H1 (cell line): ENCODE results near the gene CACNA1B. TPM values are rescaled to one million over a fixed set of nuclear protein-coding genes. Genes with fewer than 3 reads are reported as not detected.

Experiments
- ASH2L ChIP-seq: fragments of 200-600, 300-600 bp; sonication (generic); IDR thresholded peaks from one replicate; pipeline ENCODE4 v1.7.1; 2017; ENCODE audit warnings: low read length
- EGR1 ChIP-seq: IDR thresholded peaks from 2 replicates; pipeline ENCODE4 v1.6.1; 2011; ENCODE audit warnings: low read depth, low read length, borderline replicate concordance
- EZH2 ChIP-seq: fragments of 200-600 bp; sonication (generic); IDR thresholded peaks from 2 replicates; pipeline ENCODE4 v1.7.1; 2012; ENCODE audit warnings: low read depth, mild to moderate bottlenecking, moderate library complexity, low read length, inconsistent platforms; ENCODE audit not compliant: severe bottlenecking
- GABPA ChIP-seq: IDR thresholded peaks from 2 replicates; pipeline ENCODE4 v1.6.1; 2011; ENCODE audit warnings: mild to moderate bottlenecking, low read length, moderate library complexity, borderline replicate concordance; ENCODE audit not compliant: insufficient read depth
- HDAC6 ChIP-seq: IDR thresholded peaks from one replicate; pipeline ENCODE4 v1.7.1; 2012; ENCODE audit warnings: low read depth, mild to moderate bottlenecking, inconsistent platforms, low read length, moderate library complexity
- KDM5A ChIP-seq: fragments of 200-600 bp; IDR thresholded peaks from 2 replicates; pipeline ENCODE4 v1.7.1; 2012; ENCODE audit warnings: mild to moderate bottlenecking, low read length, inconsistent platforms, mixed read lengths
- TAF7 ChIP-seq: optimal IDR thresholded peaks from 2 replicates; pipeline ENCODE3; 2011; ENCODE audit warnings: low read depth, mild to moderate bottlenecking, inconsistent platforms, low read length, moderate library complexity, borderline replicate concordance
- ZNF274 ChIP-seq: IDR thresholded peaks from 2 replicates; pipeline ENCODE4 v1.7.0; 2012; ENCODE audit warnings: low read length, borderline replicate concordance; ENCODE audit errors: extremely low read depth
- polyA plus RNA-seq, 7 experiments: library from polyadenylated mRNA; depleted of rRNA in 3 of 7; stranded (reverse) in 5 of 7; unstranded in 2 of 7; fragments of >200 nt in 5 of 7; fragments of 200-250 nt in 2 of 7; gene quantifications; 1 replicate in 5 of 7; 2 replicates in 1 of 7; 4 replicates in 1 of 7; pipeline versions ENCODE4 v1.2.1 to v1.2.3, GENCODE V29; 2011 to 2013; ENCODE audit warnings: missing spikeins in 2 of 7, mixed read lengths in 2 of 7
- total RNA-seq: library from RNA; stranded (reverse); fragmentation: NEBNext Ultra II Directional; extraction: Animal tissue kit (Norgen Biotek cat#: 25700); gene quantifications from 2 replicates; pipeline ENCODE4 v1.2.1, GENCODE V29; 2021
- TF ChIP-seq, protein P1 (sequence below): IDR thresholded peaks from 2 replicates; pipeline ENCODE4 v1.6.1; 2012; ENCODE audit warnings: low read length, inconsistent platforms

The CACNA1B gene
- total and polyA plus RNA-seq, 2 of the 8 experiments (the other 6 are each of a cell fraction or from before 2014, with no cell fraction given), result 1.5 to 5.7 TPM

DNA sequence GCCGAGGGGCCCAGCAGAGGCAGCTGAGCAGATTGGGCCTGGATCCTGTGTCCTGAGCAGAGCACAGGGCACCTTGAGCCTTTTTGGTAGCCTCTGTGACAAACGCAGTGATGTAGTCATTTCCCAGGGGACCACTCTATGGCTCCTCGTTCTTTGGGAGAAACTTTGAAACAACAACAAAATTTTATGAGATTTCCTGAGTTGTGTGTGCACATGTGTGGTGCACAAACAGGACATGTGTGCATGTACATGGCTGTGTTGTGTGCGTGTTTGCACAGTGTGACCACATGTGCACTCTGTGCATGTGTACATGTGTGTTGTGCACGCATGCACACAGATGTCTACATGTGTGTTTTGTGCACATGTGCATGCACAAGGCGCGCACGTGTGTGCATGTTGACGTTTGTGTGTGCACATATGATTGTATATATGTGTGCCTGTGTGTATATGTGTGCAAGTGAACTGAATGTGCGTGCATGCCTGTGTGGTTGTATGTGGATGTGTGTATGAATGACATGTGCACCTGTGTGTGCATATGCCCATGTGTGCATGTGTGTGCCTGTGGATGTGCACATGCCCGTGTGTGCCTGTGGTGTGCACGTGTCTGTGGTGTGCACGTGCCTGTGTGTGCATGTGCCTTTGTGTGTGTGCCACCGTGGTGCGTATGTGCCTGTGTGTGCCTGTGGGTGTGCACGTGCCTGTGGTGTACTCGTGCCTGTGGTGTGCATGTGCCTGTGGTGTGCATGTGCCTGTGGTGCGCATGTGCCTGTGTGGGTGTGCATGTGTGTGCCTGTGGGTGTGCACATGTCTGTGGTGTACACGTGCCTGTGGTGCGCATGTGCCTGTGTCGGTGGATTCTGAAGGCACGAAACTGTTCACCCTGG, 221.6 kb downstream of the CACNA1B start (continued):
- no peak for TF ChIP-seq EGR1
- TF ChIP-seq ASH2L, result no peak
- TF ChIP-seq ZNF274, result no peak
- TF ChIP-seq, protein P1, sequence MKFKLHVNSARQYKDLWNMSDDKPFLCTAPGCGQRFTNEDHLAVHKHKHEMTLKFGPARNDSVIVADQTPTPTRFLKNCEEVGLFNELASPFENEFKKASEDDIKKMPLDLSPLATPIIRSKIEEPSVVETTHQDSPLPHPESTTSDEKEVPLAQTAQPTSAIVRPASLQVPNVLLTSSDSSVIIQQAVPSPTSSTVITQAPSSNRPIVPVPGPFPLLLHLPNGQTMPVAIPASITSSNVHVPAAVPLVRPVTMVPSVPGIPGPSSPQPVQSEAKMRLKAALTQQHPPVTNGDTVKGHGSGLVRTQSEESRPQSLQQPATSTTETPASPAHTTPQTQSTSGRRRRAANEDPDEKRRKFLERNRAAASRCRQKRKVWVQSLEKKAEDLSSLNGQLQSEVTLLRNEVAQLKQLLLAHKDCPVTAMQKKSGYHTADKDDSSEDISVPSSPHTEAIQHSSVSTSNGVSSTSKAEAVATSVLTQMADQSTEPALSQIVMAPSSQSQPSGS, result no peak
- TF ChIP-seq TAF7, result no peak
- no peak for TF ChIP-seq GABPA
- TF ChIP-seq KDM5A, result no peak
- TF ChIP-seq EZH2, result no peak
- no peak for TF ChIP-seq HDAC6
